RCC 7860 (cell line): ENCODE data around the gene ZNF593.

Experiments
- DNase-seq: peaks from one replicate; pipeline ENCODE4 v3.0.0-alpha.2; 2015; ENCODE audit warnings: low spot score
- FAIRE-seq: peaks from 2 replicates; lab custom pipeline; 2012; peaks lifted over from hg19 to GRCh38; lab: Jason Lieb, UNC

ZNF593 gene

DNA sequence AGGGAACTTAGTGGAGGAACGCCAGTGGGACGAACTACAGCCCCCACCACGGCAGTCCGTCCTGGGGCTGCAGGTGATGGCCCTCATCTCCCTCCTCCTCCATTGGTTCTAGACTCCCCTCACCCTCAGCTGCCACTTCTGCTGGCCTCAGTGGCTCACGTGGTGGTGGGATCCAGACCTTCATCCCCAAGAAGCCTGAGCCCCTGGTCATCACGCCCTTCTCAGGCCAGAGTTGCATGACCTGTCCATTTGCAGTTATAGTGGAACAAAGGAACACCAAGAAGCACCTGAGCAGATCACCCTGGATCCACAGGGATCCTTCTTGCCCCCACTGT is 23.8 kb upstream of the ZNF593 start:
- no peak for DNase-seq
- FAIRE-seq = no peak

DNA sequence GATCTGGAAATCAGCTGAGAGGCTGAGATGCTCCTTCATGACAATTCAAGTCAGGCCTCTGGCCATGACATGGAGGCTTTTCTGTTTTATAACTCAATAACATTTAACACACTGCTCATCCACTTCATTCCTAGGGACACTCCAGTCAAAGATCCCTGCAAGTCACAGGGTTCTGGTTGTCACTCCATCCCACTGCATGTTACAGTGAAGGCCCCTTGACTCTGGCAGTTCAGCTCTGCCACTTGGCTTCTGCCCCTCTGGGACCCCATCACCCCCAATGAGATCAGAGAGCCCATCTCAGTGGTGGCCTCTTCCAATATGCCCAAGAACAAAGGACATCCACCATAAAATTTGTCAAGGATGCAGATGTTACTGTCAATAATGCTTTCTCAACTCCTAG is 20.8 kb upstream of the ZNF593 start:
- FAIRE-seq = no peak
- DNase-seq = no peak

DNA sequence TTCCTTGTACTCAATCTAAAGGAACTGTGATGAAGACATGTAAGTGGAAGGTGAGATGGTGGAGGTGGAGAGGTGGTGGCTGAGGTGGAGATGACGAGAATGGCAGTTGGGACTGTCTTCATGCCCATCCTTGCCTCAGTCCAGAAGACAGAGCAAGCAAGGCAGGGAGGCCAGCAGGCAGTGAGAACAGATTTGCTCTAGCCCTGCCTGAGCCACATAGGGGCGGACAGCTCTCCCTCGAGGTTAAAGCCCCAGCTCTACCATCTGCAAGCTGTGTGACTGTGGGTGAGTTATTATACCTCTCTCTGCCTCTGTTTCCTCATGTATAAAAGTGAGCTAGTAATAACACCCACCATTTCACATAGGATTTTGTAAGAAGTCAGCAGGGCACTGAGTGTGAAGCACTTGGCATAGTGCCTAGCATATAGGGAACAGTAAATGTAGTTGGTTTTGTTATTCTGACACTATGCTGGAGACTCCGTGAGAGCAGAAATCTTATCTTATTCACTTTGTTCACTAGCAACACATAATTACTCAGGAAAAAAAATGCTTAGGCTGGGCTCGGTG is 15.7 kb upstream of the ZNF593 start:
- DNase-seq (no peak), FAIRE-seq (no peak)

DNA sequence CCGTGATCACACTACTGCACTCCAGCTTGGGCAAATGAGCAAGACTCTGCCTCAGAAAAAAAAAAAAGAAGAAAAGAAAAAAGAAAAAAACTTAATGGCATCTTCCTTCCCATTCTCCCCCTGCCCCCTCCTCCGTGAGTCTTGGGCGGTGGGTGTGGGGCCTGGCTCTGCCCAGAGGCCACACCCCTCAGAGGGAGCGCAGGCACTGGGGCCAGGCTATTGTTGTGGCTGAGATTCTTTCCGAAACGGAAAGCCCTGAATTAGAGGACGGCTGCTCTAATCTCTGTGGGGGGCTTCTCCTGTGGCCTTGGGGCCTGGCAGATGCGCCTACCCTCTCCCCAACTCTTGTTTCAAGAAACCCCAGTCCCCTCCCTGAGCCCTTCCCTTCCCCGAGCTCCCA is 15.0 kb upstream of the ZNF593 start:
- DNase-seq (no peak), FAIRE-seq (no peak)

DNA sequence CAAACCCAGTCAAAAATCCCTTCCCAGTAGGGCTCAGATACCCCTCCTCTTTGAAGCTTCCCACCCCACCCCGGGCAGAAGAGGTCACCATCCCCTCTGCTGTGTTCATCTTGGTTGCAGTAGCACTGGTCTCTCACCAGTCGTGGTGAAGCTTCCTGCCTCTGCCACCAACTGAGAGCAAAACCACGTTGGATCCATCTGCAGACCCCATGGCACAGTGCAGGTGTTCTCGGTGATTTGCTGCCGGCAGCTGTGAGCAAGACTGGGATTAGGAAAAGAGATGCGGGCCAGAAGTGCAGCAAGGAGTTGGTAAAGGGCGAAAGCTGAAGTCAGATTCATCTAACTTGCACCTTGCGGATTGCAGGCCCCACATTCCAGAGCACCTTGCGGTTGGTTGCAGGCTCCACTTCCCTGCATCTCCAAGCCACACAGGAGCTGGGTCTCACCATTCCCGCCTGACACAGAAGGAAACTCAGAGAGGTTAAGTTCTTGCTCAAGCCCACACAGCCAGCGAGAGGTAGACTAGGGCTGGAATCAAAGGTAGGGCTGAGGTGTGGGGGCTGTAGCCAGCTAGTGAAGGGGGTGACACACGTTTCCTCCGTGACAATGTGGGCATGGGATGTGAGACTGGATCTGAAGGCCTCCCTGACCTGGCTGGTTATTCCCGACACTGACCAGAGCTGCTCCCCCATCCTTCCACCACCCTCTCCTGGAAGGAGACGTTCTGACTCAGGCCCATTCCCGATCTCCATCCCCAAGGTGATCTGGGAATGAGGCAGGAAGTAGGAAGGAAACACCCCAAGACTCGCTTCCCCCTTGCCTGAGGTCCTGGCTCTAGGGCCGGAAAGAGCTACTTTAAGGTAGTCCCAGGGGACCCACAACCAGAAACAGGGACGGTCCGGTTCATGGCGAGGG is 14.1 kb upstream of the ZNF593 start:
- no peak for DNase-seq
- no peak for FAIRE-seq

- DNase-seq (no peak), FAIRE-seq (no peak)
Measured at GRCh38 chr1:26156285-26157038, 13.2 kb upstream of the ZNF593 start.

DNA sequence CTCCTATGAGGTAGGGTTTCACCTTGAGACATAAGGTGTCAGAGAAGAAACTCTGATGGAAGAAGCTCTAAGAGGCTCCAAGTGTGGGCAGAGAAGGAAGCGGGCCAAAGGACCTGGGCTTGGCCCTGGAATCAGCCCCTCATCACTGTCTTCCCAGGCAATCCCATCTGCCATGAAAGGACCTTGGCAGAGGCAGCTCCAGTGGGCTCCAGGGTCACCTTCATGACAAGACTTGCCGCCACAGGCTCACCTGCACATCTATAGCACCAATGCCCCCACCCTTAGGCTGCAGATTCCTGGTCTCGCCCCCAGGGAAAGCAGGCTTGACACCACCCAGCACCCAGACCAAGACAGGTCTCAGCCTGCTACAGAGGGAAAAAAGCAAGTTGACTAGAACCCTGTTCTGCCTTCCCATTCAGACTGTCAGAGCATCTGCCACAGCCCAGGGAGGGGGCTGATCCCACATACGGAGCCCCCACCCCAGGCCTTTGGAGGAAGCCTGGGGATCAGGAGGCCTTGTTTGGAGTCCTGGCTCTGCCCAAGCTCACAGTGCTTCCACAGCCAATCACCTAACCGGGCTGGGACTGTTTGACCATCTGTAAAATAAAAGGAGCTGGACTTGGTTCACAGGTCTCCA is 11.3 kb upstream of the ZNF593 start:
- no peak for DNase-seq
- no peak for FAIRE-seq

DNA sequence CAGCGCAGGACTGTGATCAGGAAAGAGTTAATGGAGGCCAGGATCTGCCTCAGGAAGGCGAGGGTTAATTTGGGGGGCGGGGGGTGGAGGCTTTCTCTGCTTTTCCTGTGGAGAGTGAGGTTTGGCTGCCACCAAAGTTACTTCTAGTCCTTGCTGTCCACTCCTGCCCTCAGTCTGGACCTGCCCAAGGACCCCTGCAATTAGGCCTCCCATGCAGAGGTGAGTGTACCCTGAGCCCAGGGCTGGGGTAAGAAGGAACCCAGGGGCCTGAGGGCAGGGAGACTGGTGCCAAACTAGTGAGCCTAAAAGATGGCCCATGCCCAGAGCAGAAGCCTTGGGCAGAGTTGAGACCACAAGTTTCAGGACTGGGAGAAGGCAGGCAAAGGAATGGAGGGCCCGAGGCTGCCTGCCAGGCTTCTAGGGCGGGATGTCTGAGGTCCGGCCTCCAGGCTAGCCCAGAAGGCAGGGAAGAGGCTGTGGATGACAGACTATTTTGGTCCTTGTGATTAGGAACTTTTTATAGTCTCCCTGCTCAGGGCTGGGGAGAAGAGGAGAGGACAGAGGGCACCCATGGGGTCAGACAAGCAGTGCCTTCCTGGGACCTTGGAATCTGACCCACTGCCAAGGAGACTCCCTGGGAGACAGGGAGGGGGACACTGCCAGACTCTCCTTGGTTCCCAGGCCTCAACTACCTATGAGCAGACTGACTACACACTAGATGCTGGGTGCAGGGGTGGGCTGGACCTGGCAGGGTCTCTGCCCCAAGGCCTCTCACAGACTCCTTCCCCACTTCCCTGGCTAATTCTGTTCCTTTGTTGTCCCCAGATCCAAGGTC is 10.6 kb upstream of the ZNF593 start, which contains the start of gene FAM110D:
TSS of gene FAM110D (plus strand) at position 172 of the 835 bp plus-strand sequence. CDS start 2,213 bp downstream, outside the sequence.
- FAIRE-seq (no peak), DNase-seq (no peak)

GRCh38 chr1:26159743-26160039 is 10.0 kb upstream of the ZNF593 start:
- DNase-seq (no peak), FAIRE-seq (no peak)

DNA sequence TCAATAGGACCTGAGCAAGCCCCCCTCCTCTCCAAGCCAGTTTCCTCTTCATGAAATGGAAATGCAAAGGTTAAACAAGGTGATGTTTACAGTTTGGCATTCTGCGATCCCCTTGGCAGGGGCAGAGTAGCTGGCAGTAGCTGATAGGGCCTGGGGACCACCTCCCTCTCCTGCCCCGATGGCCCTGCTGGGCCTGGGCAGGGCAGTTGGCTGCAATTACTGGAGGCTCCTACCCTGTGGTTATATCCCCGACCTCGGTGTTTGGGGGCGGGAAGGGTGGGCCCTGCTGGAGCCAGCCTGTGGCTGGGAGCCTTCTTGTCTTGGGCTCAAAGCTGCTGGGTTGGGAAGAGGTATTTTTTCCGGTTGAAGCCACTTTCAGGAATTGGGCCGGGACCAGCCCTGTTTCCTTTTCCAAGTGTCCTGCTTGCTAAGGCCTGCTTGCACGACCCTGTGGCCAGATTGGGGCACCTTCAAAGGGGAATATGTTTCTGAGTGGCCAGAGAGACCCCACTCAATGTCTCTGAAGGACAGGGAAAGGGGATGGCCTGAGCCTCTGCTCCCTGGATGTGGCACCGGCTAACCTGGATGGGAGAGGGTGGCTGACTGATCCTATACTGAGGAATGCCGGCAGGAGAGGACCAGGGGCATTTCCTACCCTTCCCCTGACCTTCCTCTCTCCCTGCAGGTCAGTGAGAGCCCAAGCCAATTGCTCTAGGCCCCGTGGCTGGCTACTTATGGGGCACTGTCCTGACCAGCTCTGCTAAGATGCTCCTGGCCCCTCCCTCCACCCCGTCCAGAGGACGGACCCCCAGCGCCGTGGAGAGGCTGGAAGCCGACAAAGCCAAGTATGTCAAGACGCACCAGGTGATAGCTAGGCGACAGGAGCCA is 8.9 kb upstream of the ZNF593 start:
- DNase-seq = no peak
- no peak for FAIRE-seq

DNA sequence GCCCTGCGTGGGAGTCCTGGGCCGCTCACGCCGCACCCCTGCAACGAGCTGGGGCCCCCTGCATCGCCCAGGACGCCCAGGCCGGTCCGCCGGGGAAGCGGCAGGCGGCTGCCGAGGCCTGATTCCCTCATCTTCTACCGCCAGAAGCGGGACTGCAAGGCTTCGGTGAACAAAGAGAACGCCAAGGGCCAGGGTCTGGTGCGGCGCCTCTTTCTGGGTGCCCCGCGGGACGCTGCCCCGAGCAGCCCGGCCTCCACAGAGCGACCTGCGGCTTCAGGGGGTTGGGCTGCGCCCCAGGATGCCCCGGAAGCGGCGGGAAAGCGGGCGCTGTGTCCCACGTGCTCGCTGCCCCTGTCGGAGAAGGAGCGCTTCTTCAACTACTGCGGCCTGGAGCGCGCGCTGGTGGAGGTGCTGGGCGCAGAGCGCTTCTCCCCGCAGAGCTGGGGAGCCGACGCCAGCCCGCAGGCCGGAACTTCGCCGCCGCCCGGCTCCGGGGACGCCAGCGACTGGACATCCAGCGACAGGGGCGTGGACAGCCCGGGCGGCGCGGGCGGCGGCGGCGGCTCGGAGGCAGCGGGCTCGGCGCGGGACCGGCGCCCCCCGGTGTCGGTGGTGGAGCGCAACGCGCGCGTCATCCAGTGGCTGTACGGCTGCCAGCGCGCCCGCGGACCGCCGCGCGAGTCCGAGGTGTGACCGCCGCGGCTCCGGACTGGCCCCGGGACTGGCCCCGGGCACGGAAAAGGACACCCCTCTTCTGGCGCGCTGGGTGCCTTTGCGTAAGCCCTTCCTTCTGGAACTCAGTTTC is 8.1 kb upstream of the ZNF593 start:
- DNase-seq = peak; percentile 14
- no peak for FAIRE-seq

DNA sequence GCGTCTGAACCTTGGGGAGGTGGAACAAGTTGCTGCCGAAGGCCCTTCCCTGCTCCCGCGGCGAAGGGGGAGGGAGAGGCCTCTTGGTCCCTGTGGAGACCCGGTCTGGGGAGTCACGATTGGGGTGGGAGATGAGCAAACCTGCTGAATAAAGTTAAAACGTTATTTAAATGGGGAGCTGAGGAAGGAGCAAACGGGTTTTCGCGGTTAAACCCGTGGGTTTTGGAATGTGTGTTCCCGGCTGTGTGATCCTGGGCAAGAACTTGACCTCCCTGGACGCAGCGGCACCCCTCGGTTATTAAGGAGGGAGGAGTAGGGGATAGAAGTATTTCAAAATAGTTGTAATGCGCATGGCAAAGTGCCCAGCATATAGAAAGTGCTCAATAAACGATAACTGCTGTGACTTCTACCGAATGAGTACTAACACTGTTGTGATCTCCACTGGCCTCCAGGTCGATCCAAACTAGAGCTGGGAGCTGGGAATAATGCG is 7.4 kb upstream of the ZNF593 start:
- no peak for DNase-seq
- no peak for FAIRE-seq

- no peak for DNase-seq
- no peak for FAIRE-seq
Measured at GRCh38 chr1:26163684-26164035, 6.0 kb upstream of the ZNF593 start.

- no peak for DNase-seq
- no peak for FAIRE-seq
Measured at GRCh38 chr1:26164036-26164860, 5.5 kb upstream of the ZNF593 start.

- DNase-seq = no peak
- no peak for FAIRE-seq
Measured at GRCh38 chr1:26164861-26165842, 4.6 kb upstream of the ZNF593 start.

- FAIRE-seq (no peak), DNase-seq (no peak)
Measured at GRCh38 chr1:26166719-26167281, 2.9 kb upstream of the ZNF593 start.
